T follicular helper cell (primary cell): ENCODE results near the gene YPEL1.
"Not testable (repeated sequence)": the region's sequence is repeated elsewhere in the genome, so short reads cannot be mapped to it uniquely, and the experiment has no call there.

Experiments
- DNase-seq: peaks from one replicate; pipeline ENCODE4 v3.0.0-alpha.2; 2020; ENCODE audit warnings: low read depth

Gene YPEL1

GRCh38 chr22:21753374-21754111, 17.9 kb upstream of the YPEL1 start:
- no peak for DNase-seq

GRCh38 chr22:21752276-21752675, 16.7 kb upstream of the YPEL1 start:
- DNase-seq, result no peak

- no peak for DNase-seq
These were observed 10.4 kb upstream of the YPEL1 start for GRCh38 chr22:21745948-21746347.

- not testable (repeated sequence) for DNase-seq
These were observed 9.3 kb upstream of the YPEL1 start for GRCh38 chr22:21744917-21745316.

- no peak for DNase-seq
These were observed 6.2 kb upstream of the YPEL1 start for GRCh38 chr22:21741790-21742189.

- no peak for DNase-seq
These were observed 5.5 kb upstream of the YPEL1 start for GRCh38 chr22:21741059-21741458.

- DNase-seq, result no peak
These were observed 4.3 kb upstream of the YPEL1 start for GRCh38 chr22:21739828-21740377.

- DNase-seq, result no peak
These were observed 3.4 kb upstream of the YPEL1 start for GRCh38 chr22:21738966-21739365.

GRCh38 chr22:21738081-21738480, 2.5 kb upstream of the YPEL1 start:
- DNase-seq, result no peak

- DNase-seq, result no peak
These were observed 1.4 kb upstream of the YPEL1 start for GRCh38 chr22:21736948-21737347.

GRCh38 chr22:21736084-21736642, 569 bp upstream of the YPEL1 start:
- peak; percentile 3 for DNase-seq

GRCh38 chr22:21734540-21735199, 924 bp downstream of the YPEL1 start:
- DNase-seq, result no peak

GRCh38 chr22:21731503-21731902, 4.1 kb downstream of the YPEL1 start:
- no peak for DNase-seq

GRCh38 chr22:21730535-21731308, 4.9 kb downstream of the YPEL1 start:
- no peak for DNase-seq

GRCh38 chr22:21729184-21729583, 6.4 kb downstream of the YPEL1 start:
- not testable (repeated sequence) for DNase-seq

- DNase-seq, result no peak
These were observed 7.3 kb downstream of the YPEL1 start for GRCh38 chr22:21728270-21728669.

GRCh38 chr22:21727768-21728167, 7.8 kb downstream of the YPEL1 start:
- DNase-seq, result no peak

GRCh38 chr22:21727159-21727558, 8.4 kb downstream of the YPEL1 start:
- DNase-seq, result no peak

- no peak for DNase-seq
These were observed 8.9 kb downstream of the YPEL1 start for GRCh38 chr22:21726650-21727049.

- DNase-seq, result no peak
These were observed 9.5 kb downstream of the YPEL1 start for GRCh38 chr22:21725956-21726649.

GRCh38 chr22:21724496-21724895, 11.1 kb downstream of the YPEL1 start:
- not testable (repeated sequence) for DNase-seq
